Karpas-422 (cell line): ENCODE data around the gene SNAPIN. TPM values are rescaled to one million over a fixed set of nuclear protein-coding genes. Genes with fewer than 3 reads are reported as not detected.
A peak's percentile ranks its signal among the peaks of the same experiment; 100 is the strongest.

Source experiments
- DNase-seq: peaks from one replicate; pipeline ENCODE4 v3.0.0-alpha.2; 2015
- H2AFZ ChIP-seq: fragments of 200-600 bp; sonication (generic); 2 replicates; pipeline ENCODE4 v1.6.1; 2014; ENCODE audit warnings: antibody characterized with exemption, low read length, mixed read lengths
- H3K27ac ChIP-seq: fragments of 200-600 bp; sonication (generic); 2 replicates; pipeline ENCODE4 v1.5.1; 2014; ENCODE audit warnings: mild to moderate bottlenecking, low read length, moderate library complexity
- H3K27me3 ChIP-seq: fragments of 200-600 bp; sonication (generic); 2 replicates; pipeline ENCODE4 v1.6.1; 2014; ENCODE audit warnings: low read length, mixed read lengths
- H3K36me3 ChIP-seq: fragments of 200-600 bp; sonication (generic); 2 replicates; pipeline ENCODE4 v1.6.1; 2014; ENCODE audit warnings: low read length, mixed read lengths; ENCODE audit not compliant: insufficient read depth
- H3K4me1 ChIP-seq: fragments of 200-600 bp; sonication (generic); 2 replicates; pipeline ENCODE4 v1.6.1; 2014; ENCODE audit warnings: mild to moderate bottlenecking, low read length, mixed read lengths
- H3K4me2 ChIP-seq: fragments of 200-600 bp; sonication (generic); 2 replicates; pipeline ENCODE4 v1.6.1; 2014; ENCODE audit warnings: low read length, low read depth, mild to moderate bottlenecking; ENCODE audit not compliant: poor library complexity, severe bottlenecking
- H3K4me3 ChIP-seq: fragments of 200-600 bp; sonication (generic); 2 replicates; pipeline ENCODE4 v1.5.1; 2014; ENCODE audit warnings: mild to moderate bottlenecking, antibody characterized with exemption, low read length, mixed read lengths
- H3K79me2 ChIP-seq: fragments of 200-600 bp; sonication (generic); 2 replicates; pipeline ENCODE4 v1.6.1; 2014; ENCODE audit warnings: mild to moderate bottlenecking, low read length, mixed read lengths
- H3K9ac ChIP-seq: fragments of 200-600 bp; sonication (generic); 2 replicates; pipeline ENCODE4 v1.6.0; 2014; ENCODE audit warnings: low read length
- H3K9me2 ChIP-seq: fragments of 200-600 bp; sonication (generic), shearing (Covaris generic); replicated peaks from 2 replicates; pipeline ENCODE4 v1.6.0; 2014; ENCODE audit warnings: mild to moderate bottlenecking, low read length, moderate library complexity; ENCODE audit not compliant: insufficient read depth
- H3K9me3 ChIP-seq: fragments of 300-700, 200-600 bp; sonication (generic); 2 replicates; pipeline ENCODE4 v1.6.1; 2014; ENCODE audit warnings: low read length, mixed read lengths
- H4K20me1 ChIP-seq: fragments of 200-600 bp; sonication (generic); 2 replicates; pipeline ENCODE4 v1.6.1; 2014; ENCODE audit warnings: mild to moderate bottlenecking, antibody characterized with exemption, low read length, low read depth; ENCODE audit not compliant: insufficient read depth
- total RNA-seq: library from RNA; depleted of rRNA; stranded (reverse); fragments of >200 nt; shearing (Covaris generic); gene quantifications from 2 replicates; pipeline ENCODE4 v1.2.3, GENCODE V29; 2014; ENCODE audit warnings: low replicate concordance

SNAPIN gene
- total RNA-seq, 1 experiment from 2014 or later = 54.3 TPM

DNA sequence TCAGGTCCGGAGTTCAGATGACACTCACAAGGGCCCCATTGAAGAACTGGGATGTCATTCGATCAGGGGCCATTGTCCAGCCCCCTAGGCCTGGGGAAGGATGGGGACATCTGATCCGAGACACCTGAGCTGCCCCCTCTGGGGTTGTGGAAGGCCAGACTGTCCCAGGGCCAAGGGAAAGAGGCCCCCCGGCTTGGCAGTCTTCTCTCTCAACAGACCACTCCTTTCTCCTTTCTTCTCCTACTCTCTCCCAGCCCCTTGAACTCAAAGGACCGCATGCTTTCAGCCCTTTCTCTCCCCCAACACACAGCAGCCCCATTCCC is 29.2 kb upstream of the SNAPIN start:
- H3K4me2 ChIP-seq = no peak overlapping the region
- no peak overlapping the region for H3K27ac ChIP-seq

DNA sequence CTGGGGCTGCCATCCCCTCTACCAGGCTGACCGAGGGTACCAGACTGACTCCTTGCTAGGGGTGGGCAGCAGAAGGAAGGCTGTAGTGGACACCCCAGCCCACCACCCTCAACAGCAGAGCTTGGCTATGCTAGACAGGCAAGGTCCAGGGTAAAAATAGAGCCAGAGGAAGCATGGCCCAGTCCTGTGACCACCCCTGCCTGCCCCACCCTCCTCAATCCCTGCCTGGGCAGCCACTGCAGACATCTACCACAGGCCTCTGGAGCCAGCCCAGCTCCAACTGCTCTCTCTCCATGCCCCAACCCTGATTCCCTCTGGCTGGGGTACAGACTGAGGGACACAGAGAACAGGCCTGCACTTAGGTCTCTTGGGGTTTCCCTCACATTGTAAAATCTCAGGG is 28.5 kb upstream of the SNAPIN start:
- H3K9me2 ChIP-seq = no peaks in the 10 kb centered on the region
- DNase-seq = no peak
- no peak overlapping the region for H3K4me3 ChIP-seq
- no peak overlapping the region for H3K9ac ChIP-seq
- H3K79me2 ChIP-seq = peaks cover 7% of the 10 kb centered on the region
- no peaks in the 10 kb centered on the region for H3K36me3 ChIP-seq
- no peaks in the 10 kb centered on the region for H4K20me1 ChIP-seq
- H3K9me3 ChIP-seq = no peaks in the 10 kb centered on the region
- peaks cover 26% of the 10 kb centered on the region for H3K4me1 ChIP-seq
- no peaks in the 10 kb centered on the region for H3K27me3 ChIP-seq
- H3K4me2 ChIP-seq = no peak overlapping the region
- no peak overlapping the region for H2AFZ ChIP-seq
- no peak overlapping the region for H3K27ac ChIP-seq

More for the DNA sequence above, 29.2 kb upstream of the SNAPIN start:
- H3K9me3 ChIP-seq = no peaks in the 10 kb centered on the region
- H4K20me1 ChIP-seq = no peaks in the 10 kb centered on the region
- no peaks in the 10 kb centered on the region for H3K9me2 ChIP-seq
- H3K4me1 ChIP-seq = peaks cover 24% of the 10 kb centered on the region
- DNase-seq = no peak
- no peaks in the 10 kb centered on the region for H3K27me3 ChIP-seq
- H2AFZ ChIP-seq = no peak overlapping the region
- peaks cover under 1% of the 10 kb centered on the region for H3K79me2 ChIP-seq
- no peak overlapping the region for H3K9ac ChIP-seq
- no peak overlapping the region for H3K4me3 ChIP-seq
- H3K36me3 ChIP-seq = no peaks in the 10 kb centered on the region

DNA sequence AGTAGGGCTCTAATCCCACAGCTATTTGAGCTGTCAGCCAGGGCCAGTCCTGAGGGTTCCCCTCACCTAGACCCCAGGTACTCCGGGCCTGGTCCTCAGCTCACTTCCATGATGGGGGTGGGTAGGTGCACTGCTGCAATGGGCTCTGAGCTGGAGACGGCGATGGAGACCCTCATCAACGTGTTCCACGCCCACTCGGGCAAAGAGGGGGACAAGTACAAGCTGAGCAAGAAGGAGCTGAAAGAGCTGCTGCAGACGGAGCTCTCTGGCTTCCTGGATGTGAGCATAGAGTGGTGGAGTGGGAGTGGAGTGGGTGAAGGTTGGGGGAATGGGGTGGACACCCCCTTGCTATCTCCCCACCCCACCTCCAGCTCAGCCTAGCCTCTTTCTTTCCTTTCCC is 28.1 kb upstream of the SNAPIN start:
- no peak overlapping the region for H3K9ac ChIP-seq

DNA sequence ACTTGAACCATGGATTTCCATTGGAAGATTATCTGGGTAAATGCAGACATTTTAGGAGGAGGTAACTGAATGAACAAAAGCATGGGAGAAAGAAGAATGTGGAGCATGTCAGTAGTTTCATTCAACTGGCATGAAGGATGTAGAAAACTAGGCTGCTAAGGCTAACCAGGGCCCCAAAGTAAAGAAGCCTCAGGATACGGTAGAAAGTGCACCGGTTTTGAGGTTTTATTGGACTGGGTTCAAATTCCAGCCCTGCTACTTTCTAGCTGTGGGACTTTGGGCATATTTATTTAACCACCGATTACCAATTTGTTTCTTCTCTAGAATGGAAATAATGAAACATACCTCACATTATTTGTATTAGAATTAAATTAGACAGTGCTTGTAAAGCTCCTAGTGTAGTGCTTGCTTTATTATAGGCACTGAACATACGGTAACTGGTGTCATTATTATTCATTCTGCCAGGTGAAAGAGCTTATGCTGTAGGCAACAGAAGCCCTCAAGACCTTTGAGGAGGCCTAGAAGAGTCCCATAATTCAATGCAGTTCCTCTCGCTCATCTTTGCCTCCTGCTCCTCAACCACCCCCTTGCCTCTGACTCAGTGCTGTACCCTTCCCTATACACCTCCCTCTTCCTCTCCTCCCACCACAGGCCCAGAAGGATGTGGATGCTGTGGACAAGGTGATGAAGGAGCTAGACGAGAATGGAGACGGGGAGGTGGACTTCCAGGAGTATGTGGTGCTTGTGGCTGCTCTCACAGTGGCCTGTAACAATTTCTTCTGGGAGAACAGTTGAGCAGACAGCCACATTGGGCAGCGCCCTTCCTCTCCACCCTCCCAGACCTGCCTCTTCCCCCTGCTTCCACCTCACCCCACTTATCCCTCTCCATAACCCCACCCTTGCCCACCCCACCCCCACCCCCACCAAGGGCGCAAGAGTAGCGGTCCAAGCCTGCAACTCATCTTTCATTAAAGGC is 27.2 kb upstream of the SNAPIN start:
- Histone ChIP-seq H4K20me1 (peaks cover 3% of the 10 kb centered on the region; the same call in 1 of the 2 replicates), H3K9me2 (no peaks in the 10 kb centered on the region), H3K79me2 (peaks cover 21% of the 10 kb centered on the region), H3K4me1 (peaks cover 38% of the 10 kb centered on the region), H3K27me3 (no peaks in the 10 kb centered on the region), H3K9me3 (no peaks in the 10 kb centered on the region), H3K36me3 (peaks cover 6% of the 10 kb centered on the region; the same call in 1 of the 2 replicates), H3K9ac (no peak overlapping the region), H2AFZ (no peak overlapping the region), H3K4me2 (no peak overlapping the region), H3K27ac (no peak overlapping the region), H3K4me3 (no peak overlapping the region)
- no peak for DNase-seq

More for the DNA sequence above, 28.1 kb upstream of the SNAPIN start:
- peaks cover 30% of the 10 kb centered on the region for H3K4me1 ChIP-seq
- no peaks in the 10 kb centered on the region for H3K9me2 ChIP-seq
- peaks cover 11% of the 10 kb centered on the region for H3K79me2 ChIP-seq
- H3K27me3 ChIP-seq = no peaks in the 10 kb centered on the region
- DNase-seq = no peak
- H3K27ac ChIP-seq = no peak overlapping the region
- H4K20me1 ChIP-seq = no peaks in the 10 kb centered on the region
- H3K4me2 ChIP-seq = no peak overlapping the region
- H3K4me3 ChIP-seq = no peak overlapping the region
- no peaks in the 10 kb centered on the region for H3K9me3 ChIP-seq
- no peak overlapping the region for H2AFZ ChIP-seq
- no peaks in the 10 kb centered on the region for H3K36me3 ChIP-seq

DNA sequence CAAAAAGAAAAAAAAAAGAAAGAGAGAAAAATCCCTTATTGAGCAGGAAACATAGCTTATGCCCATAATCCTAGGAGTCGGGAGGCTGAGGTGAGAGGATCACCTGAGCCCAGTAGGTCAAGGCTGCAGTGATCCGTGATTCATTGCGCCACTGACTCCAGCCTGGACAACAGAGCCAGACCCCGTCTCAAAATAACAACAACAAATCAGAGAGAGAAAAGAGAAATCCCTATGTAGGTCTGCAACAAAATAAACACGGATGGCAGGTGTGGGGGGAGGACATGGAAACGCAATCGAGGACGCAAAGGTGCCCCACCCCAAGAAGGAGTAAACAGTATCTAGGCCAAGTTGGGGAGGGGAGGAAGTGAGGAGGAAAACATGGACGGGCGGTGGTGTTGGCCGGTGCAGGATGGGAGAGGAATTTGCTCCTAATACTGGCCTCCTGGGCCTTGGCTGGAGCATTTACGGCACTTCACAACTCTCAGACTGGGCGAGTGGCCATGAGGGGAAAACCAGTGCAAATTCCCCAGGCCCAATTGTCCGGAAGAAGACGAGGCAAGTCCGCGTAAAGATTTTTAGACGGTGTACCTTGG is 25.2 kb upstream of the SNAPIN start:
- Histone ChIP-seq H3K4me3 (no peak overlapping the region), H3K9me3 (no peaks in the 10 kb centered on the region), H2AFZ (no peak overlapping the region), H3K9ac (no peak overlapping the region), H3K27ac (no peak overlapping the region), H3K36me3 (peaks cover 24% of the 10 kb centered on the region), H3K4me1 (peaks cover 19% of the 10 kb centered on the region), H4K20me1 (peaks cover 3% of the 10 kb centered on the region; the same call in 1 of the 2 replicates), H3K9me2 (no peaks in the 10 kb centered on the region), H3K4me2 (no peak overlapping the region), H3K27me3 (no peaks in the 10 kb centered on the region), H3K79me2 (peaks cover 34% of the 10 kb centered on the region)
- DNase-seq = no peak

DNA sequence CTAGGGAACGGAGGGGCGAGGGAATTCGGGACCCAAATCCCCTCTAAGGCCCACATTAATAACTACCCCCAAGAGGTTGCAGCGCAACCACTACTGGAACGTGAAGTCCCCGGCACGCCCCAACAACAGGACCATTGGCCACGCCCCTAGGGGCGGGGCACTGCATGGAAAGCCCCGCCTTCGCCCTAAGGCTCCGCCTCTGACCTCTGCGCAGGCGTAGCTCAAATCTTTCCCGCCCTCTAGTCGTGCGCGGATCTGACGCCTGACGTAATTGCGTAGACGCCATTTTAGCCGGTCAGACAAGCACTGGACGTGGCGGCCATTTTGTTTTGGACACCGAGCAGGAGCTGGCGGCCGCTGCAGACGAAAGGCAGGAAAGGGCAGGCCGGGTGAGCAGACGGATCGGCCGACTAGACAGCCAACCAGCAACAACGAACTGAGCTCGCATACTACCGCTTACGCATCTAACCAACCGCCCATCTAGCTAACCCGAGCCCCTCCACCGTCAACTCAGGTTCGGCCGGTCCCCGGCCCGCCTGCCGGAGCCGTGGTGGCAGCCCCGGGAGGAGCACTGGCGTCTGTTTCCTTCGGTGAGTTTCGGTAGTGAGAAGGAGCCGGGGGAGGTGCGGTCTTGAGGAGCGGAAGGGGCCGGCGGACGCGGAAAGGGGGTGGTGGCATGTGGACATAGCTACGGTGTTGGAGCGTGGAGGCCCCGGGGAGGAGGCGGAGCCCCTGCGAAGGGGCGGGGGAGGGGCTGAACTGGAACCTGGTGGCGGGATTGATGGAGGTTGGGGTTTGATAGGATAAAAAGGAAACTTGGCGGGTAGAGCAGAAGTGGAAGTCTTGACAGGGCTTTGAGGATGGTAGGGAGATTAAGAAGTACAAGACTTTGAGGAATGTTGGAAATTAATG is 24.5 kb upstream of the SNAPIN start, which contains the start of gene CHTOP:
TSS of gene CHTOP (plus strand) at position 313 of the 912 bp plus-strand sequence. CDS start 2,523 bp downstream, outside the sequence.
- peak within 1 kb of the TSS; percentile 93 for H3K4me3 ChIP-seq
- peak within 1 kb of the TSS; percentile 74 for H3K4me2 ChIP-seq
- peaks cover 30% of the 10 kb centered on the region for H3K36me3 ChIP-seq
- peaks cover 14% of the 10 kb centered on the region for H3K4me1 ChIP-seq
- no peaks in the 10 kb centered on the region for H3K9me2 ChIP-seq
- no peaks in the 10 kb centered on the region for H3K9me3 ChIP-seq
- peak; percentile 99 for DNase-seq
- peak within 1 kb of the TSS; percentile 100 for H3K9ac ChIP-seq
- H4K20me1 ChIP-seq = peaks cover 3% of the 10 kb centered on the region; the same call in 1 of the 2 replicates
- H3K27me3 ChIP-seq = no peaks in the 10 kb centered on the region
- H3K79me2 ChIP-seq = peaks cover 34% of the 10 kb centered on the region
- no peak within 1 kb of the TSS for H2AFZ ChIP-seq
- peak within 1 kb of the TSS; percentile 98 for H3K27ac ChIP-seq

DNA sequence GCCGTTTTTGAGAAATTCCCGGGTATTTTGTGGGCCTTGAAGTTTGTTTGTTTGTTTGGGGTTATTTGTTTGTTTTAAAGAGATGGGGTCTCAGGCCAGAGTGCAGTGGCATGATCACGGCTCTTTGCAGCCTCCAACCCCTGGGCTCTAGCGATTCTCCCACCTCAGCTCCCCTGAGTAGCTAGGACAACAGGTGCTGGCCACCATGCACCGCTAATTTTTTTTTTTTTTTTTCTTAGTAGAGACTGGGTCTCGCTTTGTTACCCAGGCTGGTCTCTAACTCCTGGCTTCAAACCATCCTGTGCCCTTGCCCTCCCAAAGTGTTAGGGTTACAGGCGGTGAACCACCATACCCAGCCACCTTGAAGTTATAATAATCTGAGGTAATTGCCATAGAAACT is 22.6 kb upstream of the SNAPIN start:
- H3K36me3 ChIP-seq = peaks cover 45% of the 10 kb centered on the region

More for the DNA sequence above, 22.6 kb upstream of the SNAPIN start:
- Histone ChIP-seq H3K27me3 (no peaks in the 10 kb centered on the region), H3K4me1 (peaks cover 14% of the 10 kb centered on the region), H3K4me2 (peak overlapping the region; percentile 74), H3K9me2 (no peaks in the 10 kb centered on the region), H3K27ac (no peak overlapping the region), H3K9me3 (no peaks in the 10 kb centered on the region), H2AFZ (no peak overlapping the region), H3K79me2 (peaks cover 37% of the 10 kb centered on the region), H3K4me3 (peak overlapping the region; percentile 93; the same call in 1 of the 2 replicates), H3K9ac (no peak overlapping the region), H4K20me1 (peaks cover 3% of the 10 kb centered on the region; the same call in 1 of the 2 replicates)
- no peak for DNase-seq
